HG03175 (cell line): ENCODE results near the gene CD52.
"Not testable (repeated sequence)": the region's sequence is repeated elsewhere in the genome, so short reads cannot be mapped to it uniquely, and the experiment has no call there.

ENCODE experiments used
- ATAC-seq: cut with Tn5 transposase; IDR thresholded peaks from one replicate; pipeline ENCODE4 v1.9.1; 2021; ENCODE audit warnings: mild to moderate bottlenecking, moderate library complexity; ENCODE audit not compliant: unreplicated experiment

CD52 gene

DNA sequence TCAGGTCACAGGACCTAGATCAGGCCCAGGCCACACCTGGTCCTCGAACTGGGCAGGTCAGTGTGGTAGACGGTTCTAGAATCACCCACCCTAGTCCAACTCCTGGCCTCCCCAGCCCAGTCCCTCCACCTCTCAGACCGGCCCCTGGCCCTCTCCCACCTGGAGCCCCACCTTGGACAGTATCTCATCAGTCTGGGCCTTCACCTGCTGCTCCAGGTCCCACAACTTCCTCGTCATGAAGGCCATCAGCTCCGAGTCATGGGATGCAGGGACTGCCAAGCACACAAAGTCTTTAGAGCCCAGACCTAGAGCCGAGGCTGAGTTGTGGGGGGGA, 20.0 kb upstream of the CD52 start:
- no peak for ATAC-seq

DNA sequence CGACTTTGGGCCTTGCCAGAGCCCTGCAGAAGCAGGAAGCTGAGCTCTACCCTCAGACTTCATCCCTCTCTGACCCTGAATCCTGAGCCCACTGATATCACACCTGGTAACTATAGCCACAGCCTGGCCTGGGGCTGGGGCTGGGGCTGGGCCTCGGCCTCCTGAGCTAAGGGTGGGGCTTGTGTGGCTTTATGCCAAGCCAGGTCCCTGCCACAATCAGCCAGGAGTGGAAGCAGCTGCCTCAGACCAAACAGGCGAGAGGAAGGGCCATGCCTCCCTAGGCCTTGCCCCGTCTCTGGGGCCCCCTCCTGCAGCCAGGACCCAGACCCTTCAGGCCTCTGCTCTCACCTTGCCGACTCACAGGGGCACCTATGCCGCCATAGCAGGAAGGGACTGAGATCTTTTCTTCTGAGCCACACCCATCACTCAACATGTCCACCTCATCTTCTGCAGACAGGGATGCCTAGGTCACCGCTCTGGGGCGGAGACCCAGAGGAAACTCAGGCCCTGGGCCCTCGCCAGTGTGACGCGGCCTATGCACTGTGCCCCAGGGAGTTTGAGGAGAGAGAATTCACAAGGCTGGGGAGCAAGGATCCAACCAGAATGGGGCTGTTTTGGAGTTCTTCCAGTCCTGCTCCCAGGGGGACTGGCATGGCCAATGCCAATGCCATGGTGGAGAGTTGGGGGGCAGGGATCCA, 17.0 kb upstream of the CD52 start:
- no peak for ATAC-seq

DNA sequence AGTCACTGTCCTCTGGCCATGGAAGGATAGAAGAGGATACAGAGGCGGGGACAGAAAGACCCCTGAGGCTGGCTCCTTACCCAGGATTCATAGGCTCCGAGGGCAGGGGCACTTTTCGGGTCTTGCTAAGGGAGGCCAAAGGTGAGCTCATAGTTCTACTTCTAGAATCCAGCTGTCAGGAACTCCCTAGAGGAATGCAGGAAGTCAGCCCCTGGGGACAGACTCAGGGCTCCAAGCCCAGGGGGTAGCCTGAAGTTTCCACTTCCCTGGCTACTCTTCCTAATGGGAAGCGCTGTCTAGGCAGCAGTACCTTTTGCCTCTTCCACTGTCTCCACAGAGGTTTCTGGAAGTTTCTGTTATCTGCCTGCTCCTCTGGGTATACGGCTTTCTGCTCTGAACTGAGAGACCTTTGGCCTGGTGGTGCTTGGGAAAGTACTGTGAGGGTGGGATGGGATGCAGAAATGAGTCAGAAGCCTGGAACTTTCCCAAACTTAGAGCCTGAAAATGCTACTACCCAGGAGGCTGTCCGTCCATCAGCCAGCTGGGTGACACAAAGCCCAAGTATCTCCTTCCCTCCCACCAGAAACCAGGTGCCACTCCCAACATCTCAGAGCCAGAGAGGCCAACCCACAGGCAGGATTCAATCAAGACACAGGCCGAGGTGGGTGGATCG, 14.9 kb upstream of the CD52 start:
- ATAC-seq, result no peak

DNA sequence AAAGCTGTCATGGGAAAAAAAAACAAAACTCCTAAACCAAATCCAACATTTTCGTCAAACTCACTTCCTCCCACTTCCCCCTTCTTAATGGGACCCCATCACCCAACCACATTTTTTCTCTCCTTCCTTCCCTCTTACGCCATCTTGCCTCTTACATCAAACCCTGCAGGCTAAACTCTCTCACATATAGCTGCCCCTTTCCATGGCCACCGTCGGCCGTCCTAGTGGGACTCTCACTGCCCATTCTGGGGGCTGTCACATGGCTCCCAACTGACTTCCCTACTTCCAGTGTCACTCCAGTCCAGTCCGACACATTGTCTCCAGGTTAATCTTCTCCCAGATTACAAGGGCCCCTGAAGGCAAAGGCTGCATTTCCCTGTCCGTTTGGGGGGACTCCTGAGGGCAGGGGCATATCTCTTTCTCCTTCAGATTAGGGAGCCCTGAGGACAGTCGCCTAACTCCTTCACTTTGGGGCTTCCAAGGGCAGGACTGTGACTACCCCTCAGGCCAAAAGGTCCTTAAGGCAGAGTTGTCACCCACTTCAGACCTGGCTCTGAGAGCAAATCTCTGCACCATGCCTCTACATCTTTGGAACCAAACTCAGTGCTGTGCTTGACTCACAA, 12.0 kb upstream of the CD52 start:
- peak; percentile 8 for ATAC-seq

DNA sequence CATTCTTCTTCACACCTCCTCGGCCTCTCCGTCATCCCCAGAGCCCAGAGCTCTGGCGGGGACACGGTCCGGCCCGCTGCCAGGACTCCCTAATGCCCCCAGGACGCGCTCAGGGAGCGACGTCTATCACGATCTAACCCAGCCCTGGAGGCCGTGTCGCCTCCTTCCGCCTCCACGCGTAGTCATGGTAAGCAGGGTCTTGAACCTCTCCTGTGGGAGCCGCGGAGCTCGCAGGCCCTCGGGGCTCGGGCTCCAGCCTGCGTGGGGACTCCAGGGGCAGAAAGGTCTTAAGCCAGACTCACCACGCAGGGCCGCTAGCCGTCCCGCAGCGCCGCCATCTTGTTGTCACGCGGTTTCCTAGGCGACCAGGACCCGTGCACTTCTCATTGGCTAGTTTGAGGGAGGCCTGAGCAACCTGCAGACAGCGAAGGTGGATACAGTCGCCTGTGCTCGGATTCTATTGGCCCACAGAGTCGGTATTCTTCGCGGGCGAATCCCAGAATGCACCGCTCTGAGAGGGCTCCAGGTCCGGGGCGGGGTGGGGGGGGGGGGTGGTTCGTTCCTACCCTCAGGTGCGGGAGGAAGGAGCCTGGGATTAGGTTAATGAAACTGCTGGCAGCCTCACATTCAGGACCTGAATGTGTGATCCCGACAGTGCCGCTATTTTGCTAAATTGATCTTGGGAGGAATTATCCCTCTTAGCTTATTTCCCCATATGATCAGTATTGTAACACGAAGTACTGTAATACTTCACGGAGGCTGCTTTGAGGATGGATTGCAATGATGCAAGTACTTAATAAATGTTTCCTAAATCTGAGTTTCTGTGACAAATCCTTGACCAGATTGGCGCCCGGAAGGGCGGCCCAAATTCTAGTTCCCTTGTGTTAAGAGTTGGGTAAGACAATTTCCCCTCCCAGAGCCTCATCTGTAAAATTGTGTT, 11.2 kb upstream of the CD52 start, which contains the start of gene UBXN11:
UBXN11 (minus strand) TSS at position 347 of the 940 bp plus-strand sequence. CDS start 3,753 bp downstream, outside the sequence.
- ATAC-seq, result peak; percentile 99

DNA sequence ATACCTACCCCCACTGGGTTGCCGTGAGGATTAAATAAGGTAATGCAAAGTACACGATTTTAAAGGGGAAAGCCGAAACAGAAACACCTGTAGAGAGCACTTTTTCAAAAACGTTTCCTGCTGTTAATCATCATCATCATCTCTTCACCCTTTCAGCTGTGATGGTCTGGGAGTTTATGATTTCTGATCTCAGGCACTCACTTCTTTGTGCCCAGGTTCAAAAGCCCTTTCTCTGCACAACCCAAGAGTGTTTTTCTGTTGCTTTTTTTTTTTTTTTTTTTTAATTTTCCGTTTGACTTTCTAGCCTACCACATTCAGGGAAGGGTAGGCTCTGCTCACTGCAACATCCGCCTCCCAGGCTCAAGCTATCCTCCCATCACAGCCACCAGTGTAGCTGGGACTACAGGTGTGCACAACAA, 10.4 kb upstream of the CD52 start:
- no peak for ATAC-seq

DNA sequence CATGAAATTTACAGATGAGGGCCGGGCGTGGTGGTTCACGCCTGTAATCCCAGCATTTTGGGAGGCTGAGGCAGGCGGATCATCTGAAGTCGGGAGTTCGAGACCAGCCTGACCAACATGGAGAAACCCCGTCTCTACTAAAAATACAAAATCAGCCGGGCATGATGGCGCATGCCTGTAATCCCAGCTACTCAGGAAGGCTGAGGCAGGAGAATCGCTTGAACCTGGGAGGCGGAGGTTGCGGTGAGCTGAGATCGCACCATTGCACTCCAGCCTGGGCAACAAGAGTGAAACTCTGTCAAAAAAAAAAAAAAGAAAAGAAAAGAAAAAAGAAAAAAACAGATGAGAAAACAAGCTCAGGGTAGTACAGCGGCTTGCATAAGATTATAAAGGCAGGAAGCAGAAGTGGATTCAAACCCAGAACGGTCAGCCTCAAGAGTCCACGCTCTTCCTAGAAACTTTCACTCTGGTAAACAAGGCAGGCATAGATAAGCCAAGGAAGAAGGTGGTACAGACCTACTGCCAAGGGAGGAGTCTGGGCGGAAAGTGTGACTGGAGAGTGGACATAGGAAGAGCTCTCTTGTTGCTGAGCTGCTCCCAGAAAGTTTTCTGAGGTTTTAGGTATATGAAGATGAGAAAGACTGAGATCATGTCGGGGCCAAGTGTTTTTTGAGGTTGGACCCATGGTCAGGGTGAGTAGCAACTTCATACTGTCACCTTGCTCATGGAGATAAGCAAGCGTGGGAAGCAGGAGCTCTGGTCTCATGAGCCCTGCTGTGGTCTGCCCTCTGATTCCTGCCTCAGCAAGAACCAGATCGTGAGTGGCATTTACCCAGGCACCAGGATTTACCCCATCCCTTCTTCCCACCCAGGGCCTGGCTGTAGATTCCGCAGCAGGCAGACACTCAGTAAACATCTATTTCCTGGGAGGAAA, 9.5 kb upstream of the CD52 start:
- ATAC-seq, result not testable (repeated sequence)

DNA sequence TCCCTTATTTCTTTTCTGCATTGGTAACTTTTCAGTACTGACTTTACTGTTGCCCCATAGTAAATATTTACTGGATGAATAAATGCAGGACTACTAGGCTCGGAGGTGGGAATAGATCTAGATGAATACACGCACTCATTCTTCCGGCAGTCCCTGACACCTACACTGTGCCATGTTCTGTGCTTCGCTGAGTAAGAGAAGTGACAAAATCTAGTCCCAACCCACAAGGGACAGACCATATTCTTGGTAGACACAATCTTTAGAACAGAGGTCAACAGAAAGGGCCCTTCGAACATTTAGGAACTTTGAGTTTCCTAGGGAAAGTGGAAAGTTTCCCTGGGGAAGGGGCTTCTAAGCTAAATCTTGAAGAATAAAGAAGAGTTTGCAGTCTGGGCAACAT, 3.3 kb upstream of the CD52 start:
- no peak for ATAC-seq

DNA sequence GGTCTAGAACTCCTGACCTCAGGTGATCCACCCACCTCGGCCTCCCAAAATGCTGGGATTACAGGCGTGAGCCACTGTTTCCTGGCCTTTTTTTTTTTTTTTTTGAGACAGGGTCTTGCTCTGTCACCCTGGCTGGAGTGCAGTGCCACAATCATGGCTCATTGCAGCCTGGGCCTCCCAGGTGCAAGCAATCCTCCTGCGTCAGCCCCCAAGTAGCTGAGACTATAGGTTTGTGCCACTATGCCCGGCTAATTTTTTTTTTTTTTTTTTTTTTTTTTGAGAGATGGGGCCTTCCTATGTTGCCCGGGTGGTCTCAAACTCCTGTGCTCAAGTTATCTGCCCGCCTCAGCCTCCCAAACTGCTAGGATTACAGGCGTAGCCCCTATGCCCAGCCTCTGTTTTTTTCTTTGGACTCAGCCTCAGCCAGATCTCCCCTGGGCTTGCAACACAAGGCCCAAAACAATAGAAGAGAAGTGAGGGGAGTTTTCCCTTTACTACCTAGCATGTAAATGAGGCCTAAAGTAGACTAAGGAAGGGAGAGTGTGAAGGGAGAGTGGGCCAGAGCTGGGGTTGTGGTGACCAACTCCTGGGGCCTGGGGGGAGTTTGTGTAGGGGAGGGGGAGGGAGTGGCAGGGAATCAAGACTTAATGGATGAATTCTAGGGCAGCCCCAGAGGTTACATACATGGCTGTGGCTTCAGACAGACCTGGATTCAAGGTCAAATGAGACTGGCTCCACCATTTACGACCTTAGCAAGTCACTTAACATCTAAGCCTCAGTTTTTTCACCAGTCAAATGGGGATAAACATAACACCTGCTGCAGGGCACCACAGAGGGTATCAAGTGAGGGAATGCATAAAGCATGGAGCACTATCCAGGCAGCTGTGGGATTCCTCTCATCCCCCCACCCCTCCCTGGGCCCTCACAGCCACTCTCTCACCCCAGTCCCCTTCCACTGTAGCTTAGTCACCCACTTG, 1.6 kb upstream of the CD52 start:
- ATAC-seq, result no peak

DNA sequence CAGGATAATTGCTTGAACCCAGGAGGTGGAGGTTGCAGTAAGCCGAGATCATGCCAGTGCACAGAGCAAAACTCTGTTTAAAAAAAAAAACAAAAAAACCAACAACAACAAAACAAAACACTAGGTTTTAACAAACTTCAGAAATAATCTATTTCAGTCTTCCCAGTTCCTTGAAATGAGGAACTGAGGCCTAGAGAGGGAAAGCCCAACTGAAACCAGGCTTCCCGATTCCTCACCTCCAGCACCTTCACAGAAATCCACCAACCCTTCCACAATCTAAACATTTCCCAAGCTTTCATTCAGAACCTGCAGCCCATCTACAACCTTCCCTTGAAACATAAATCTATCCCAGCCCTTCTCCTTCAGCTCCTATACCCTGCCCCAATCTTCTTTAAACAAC, 612 bp upstream of the CD52 start:
- no peak for ATAC-seq

DNA sequence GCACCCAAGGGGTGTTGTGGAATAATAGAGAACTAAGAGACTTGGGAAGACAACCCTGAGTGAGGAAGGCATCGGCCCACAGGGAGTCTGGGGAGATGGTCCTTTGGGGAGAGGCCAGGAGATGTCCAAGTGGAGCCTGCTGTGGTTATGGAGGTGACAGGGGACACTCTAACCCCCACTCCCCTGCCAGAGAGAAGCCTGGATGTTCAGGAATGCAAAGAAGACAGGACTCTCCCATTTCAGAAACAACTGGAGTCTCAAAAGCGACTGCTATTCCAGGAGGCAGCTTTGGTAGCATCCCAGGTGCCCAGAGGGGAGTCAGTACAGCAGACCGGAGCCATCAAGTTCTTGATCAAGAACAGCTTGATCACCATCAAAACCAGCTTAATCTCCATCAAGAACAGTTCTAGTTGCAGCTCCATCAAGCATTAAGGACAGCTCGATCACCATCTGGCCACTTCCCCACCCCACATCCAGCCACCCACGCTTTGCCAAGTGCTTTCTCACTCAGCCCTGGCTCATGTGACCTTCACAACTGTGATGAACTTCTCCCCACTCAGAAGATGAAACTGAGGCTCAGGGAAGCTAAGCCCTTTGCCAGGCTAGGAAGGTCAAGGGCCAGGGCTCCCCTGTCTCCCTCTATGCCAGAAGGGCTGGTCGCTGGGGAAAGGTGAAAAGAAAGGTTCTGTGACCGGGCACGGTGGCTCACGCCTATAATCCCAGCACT, 743 bp downstream of the CD52 start:
- no peak for ATAC-seq

DNA sequence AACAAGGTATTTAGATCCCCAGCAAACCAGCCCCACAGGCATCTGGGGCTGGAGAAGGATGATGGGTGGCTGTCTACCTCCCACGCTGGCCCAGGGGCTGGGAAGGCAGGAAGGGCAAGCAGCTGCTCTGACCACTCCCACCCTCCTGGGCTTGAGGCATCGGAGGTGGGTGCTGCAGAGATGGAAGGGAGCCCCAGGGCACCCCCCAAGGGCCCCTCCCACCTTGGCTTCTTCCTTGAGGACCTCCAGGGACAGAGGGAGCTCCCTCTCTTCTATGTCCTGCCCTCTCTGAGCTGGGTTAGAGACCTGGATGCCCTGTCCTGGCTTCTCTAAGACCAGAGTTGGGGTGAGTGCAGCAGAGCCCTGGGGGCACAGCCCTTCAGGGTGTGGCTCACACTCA, 3.1 kb downstream of the CD52 start:
- no peak for ATAC-seq

DNA sequence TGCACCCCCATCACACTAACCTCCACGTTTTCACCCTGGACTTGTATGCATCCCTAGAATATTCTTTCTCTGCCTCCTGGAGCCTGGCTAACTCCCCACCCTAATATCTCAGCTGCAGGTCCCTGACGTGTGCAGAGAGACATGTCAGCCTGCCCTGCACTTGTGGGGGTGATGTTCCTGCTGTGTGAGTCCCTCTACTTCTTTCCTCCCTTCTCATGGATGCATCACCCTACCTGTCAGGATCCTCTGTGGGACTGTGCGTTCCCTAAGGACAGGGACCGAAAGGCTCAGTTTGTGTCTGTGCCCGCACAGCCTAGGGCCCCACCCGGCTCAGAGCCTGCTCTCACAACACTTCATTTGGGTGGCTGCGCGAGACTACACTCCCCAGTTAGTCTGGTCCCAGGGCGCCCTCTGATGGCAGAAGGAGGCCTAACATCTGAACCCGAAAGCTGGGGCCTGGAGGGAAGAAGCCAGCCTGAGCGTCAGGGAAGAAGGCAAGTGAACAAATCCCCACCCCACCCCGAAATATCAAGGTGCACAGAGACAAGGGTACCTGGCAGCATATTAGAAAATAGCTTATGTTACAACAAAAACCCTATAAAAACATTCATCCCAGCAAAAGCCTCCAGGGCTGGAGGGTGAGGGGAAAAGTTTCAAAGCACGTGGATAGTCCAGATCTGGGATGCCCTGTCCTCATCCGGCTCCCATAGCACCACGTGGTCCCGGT, 3.7 kb downstream of the CD52 start:
- no peak for ATAC-seq

DNA sequence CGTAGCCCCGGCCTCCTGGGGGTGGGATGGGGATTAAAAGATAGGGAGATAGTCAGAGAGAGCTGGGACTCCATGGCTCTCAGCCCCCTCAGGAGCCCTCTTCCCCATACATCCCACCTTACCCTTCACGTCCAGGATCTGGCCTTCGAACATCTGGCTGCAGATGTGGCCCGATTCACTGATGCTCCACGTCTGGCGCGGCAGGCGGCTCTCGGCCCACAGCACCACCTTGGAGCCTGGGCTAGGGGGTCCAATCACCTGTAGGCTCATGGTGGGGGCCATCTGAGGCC, 4.2 kb downstream of the CD52 start:
- ATAC-seq, result no peak

DNA sequence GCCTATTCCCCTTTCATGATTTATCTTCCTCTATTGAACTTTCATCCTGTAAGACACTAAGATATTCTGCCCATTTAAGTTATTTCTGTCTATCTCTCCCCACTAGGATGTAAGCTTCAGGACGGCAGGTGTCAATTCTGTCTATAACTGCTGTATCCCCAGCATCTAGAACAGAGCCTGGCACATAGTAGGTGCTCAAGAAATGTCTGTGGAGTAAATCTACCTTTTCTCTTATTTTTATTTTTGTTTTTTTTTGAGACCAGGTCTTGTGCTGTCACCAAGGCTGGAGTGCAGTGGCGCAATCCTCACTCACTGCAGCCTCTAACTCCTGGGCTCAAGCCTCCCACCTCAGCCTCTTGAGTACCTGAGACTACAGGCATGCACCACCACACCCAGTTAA, 5.6 kb downstream of the CD52 start:
- no peak for ATAC-seq

DNA sequence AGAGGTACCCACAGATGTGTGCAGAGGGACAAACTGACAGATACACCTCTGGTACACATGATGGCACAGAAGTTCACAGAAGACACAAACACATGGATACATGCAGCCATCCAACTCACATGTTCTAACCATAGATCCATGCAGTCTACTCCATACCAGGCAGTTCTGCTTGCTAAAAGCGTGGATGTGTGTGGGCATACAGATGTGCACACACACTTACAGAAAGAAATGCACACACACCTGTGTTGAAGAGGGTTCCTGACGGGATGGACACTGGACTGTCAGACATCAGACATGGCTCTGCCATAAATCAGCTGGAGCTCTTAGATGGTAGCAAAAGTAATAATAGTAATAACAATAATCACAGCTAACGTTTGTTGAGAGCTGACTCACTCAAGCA, 6.8 kb downstream of the CD52 start:
- no peak for ATAC-seq

DNA sequence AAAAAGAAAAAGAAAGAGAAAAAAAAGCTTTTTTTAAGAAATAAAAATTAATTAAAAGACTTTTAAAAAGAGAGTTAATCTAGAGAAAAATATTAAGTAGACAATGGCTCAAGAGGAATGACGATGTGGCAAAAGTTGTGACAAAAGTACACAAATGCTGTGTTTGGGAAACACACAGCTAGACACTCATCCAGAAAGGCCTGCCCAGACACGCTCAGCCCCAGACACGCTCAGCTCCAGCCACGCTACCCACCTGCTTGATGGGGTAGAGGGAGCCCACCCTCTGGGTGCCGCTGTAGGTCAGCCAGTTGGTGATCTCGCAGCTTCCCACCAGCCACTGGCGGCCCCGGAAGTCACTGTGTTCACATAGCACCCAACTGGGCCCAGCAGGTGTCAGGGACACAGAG, 10.2 kb downstream of the CD52 start:
- no peak for ATAC-seq

DNA sequence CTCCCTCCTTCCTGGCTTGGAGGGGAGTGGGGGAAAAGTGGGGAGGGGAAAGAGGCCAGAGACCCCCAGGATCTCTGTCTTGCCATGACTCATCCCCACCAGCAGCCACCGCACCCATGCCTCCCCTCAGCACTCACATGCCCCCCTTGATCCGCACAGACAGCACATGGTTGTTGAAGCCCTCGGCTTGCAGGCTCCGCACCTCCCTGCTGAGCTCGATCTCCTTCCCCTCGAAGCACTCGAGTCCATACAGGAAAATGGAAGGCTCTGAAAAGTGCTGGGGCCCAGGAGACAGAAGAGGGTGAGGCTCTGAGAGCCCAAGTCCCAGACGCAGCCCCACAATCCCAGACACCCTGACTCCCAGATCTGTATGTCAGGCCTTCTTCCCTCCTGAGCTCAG, 10.8 kb downstream of the CD52 start:
- ATAC-seq, result no peak
